ENCODE measurements around the gene RNF207.

The RNF207 gene

DNA sequence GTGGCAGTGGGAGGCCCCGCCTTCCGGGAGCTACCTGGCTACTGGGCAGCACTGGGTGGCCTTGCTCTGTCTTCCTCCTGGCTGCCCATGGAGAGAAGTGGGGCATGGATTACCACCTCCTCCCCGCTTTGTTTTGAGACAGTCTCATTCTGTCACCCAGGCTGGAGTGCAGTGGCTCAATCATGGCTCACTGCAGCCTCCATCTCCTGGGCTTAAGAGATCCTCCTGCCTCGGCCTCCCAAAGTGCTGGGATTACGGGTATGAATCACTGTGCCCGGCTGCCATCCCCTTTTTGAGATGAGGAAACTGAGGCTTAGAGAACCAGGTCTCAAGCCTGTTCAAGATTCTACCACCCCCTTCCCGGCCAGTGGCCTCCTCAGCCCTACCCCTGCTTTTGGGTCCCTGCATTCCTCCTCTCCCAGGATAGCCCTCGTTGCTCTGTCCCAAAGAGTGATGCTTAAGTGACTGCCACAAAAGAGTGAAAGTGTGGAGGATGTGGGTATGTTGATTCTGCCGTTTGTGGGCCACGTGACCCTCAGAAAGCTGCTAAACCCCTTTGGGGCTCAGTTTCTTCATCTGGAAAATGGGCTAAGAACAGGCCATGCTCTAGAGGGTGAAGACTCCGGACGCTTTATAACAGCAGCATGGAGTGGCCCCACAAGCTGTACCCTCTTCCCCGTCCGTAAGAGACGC, 45.9 kb downstream of the RNF207 start:
- DNase-seq = no peak

DNA sequence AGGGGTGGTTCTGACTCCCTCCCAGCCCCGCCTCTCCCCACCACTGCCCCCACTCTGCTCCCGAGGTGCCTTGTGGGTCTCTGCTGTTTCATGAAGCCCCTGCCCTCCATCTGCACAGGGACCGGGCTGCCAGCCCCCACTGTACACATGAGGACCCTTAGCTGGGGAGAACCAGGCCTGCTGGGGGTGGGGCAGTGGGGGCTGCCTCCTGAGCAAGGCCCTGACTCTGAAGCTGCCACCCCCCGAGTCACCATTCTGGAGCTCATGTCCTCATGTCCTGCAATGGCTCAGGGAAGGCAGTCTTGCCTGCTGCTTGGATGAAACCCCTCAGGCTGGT, 46.4 kb downstream of the RNF207 start:
- no peak for DNase-seq

DNA sequence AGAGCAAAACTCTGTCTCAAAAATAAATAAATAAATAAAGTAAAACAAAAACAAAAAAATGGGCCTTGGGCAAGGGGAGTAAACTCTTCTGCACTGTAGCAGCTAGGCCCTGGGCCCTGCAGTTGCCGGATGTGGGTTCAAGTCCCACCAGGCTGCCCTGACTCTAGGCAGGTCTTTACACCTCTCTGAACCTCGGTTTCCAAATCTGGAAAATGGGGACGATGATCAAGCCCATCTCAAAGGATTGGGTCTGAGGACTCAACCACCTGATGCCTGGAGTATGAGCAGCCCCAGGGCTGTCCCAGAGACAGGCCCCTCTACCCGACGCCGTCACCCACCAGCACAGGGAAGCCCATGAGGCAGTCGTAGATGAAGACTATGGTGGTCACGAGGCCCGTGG, 47.5 kb downstream of the RNF207 start:
- no peak for DNase-seq

DNA sequence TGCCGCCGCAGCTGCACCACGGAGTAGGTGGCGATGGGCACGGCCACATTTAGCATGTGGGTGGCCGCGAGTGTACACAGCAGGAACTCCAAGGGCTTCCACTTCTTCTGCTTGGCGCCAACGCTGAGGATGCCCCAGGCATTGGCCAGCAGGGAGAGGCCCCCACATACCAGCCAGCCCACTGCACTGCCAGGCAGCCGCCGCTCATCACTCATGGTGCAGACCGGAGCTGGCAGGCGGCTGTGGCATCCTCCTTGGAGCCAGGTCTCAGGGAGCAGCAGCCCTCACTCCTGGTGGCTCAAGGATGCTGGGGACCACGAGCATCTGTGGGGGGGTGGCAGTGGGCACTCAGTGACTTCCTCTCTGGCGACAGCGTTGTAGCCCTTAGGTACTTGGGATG, 48.8 kb downstream of the RNF207 start:
- DNase-seq = no peak

DNA sequence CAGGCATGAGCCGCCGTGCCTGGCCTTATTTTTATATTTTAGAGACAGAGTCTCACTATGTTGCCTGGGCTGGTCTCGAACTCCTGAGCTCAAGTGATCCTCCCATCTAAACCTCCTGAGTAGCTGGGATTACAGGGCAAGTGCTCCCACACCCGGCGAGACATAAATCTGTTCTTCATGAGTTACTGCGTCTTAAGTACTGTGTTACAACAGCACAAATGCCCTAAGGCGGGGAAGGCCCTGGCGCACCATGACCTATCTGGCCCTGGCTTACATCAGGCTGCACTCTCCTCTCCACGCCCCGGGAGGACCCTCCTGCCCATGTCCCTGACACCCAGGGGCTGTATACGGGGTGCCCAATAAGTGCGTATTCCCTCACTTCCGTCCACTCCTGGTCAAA, 50.7 kb downstream of the RNF207 start:
- DNase-seq = no peak

DNA sequence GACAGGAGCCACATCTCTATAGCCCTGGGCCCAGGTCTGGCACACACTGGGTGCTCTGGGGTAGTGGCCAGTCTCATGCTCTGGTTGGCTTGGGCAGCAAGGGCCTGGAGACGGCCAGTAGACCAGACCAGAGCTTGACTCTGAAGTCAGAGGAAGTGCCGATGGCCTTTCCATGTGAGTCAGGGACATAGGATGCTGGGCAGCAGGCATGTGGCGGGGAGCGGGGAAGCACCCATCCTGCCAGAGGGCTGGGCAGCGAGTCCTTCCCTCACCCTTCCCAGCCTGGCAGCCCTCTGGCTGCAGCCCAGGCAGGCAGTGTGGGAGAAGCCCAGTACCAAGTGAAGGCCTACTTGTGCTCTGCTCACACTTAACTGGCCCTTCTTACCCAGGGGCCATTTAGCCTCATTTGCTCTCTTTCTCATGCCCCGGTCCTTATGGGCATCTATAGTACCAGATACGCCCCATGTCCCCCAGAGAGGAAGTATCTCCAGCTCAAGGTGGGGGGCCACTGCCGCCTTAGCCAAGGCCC, 51.7 kb downstream of the RNF207 start:
- no peak for DNase-seq

DNA sequence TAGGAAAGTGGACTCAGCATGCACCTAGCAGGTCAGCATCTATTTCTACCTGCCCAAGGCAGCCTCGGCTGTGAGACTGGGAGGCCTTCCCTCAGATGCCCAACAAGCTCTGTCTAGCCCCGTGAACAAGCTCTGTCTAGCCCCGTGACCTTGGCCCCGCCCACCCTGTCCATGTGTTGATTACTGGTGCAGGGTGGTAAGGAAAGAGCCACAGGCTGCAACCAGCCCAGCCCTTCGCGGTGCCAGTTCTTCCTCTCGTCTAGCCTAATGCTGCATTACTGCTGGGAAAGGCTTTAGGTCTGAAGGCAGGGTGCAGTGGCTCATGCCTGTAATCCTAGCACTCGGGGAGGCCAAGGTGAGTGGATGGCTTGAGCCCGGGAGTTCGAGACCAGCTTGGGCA, 52.8 kb downstream of the RNF207 start:
- no peak for DNase-seq

DNA sequence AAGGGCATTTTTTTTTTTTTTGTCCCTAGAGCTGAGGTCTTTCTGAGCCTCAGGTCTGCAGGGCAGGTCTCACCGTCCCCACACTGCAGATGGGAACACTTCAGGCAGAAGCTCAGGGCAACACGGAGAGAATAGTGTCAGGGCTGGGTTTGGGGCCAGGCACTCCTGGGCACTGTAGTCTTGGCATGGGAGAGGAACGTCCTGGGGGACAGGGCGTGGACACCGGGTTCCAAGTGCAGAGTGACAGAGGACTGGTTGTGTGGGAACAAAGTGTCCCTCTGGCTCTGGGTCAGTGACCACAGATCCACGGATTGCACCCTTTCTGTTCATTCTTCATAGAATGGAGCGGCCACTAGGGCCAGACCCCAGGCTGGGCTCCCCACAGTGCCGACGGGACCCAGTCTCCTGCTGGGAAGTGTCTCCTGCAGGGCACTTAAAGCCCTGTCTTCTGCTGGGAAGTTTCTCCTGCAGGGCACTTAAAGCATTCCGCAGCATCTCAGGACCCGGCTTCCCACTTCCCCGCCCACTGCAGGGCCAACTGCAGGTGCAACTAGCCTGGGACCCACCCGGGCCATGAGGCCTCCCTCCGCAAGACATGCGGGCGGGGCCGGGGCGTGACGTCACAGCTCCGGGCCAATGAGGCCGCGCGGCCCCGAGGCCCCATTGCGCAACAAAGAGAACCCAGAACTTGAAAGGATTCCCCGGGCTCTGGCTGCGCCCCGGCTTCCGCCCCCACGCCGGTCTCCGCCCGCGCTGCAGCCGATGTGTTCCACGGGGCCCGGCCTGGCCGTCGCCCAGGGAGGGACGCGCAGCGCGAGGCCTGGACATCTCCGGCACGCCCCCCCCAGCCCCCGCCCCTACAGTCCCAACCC, 53.8 kb downstream of the RNF207 start:
- peak; percentile 83 for DNase-seq

DNA sequence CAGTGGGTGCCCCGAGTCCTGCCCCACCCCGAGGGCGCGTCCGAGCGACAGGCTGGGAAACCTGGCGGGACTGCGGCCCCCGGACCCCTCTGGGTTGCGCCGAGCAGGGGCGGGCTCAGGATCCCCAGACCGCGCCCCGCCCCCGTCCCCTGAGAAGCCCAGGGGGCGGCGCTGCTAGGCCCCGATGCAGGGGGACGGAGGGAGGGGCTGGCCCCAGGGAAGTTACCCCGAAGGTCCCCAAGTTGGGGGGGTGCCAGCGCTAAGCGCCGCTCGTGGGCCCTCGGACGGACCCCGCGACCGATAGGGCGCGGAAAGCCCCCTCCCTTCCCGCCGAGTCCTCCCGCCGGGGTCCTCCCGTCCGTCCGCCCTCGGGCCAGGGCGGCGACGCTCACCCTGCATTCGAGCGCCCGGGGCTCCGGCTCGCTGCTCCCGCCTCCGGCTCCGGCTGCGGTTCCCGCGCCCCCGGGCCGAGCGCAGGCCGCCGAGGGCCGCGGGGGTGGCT, 54.6 kb downstream of the RNF207 start:
- no peak for DNase-seq

DNA sequence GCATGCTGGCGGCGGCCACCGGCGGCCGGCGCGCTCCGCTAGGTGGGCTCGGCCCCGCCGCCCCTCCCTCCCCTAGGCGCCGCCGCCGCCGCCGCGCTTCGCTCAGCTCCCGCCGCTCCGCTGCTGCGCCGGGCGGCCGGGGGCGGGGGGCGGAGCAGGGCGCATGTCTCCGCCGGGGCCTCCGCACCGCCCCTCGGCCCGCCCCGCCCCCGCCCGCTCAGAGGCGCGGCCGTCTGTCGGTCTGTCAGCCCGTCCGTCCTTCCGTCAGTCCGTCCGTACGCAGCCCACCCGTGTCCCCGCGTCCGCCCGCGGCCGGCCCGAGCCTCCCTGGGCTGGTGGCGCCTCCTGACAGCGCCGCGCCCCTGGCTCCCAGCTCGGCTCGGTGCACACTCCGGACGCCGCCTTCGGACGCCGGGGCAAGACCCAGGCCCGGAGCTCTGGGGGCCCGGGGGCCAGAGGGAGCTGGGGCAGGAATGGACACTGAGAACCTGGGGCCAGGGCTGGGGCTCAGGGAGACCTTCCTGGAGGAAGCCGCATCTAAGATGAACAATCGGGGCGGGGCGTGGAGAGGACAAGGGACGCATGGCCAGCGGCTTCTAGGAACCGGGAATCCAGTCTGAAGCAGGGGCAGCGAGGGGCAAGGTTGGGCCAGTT, 55.2 kb downstream of the RNF207 start, which contains the start of gene GPR153:
GPR153 (minus strand) TSS at position 138 of the 654 bp plus-strand sequence. CDS start 6,193 bp downstream, outside the sequence.
- peak; percentile 24 for DNase-seq

DNA sequence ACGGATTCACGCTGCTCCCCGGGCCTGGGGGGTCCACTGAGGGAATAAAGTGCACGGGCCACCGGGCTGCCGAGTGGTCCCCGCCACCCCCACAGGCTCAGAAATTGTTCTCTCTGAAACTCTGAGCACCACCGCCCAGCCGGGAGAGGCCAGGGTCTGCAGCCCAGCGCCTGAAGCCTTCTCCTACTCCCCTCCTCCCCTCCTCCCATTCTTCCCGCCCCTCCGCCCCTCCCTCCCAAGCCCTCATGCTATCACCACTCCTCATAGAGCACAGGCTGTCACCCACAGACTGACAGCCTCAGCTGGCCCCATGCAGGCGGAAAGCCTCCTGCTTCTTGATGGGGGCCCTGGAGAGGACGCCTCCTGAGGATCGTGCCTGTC, 55.7 kb downstream of the RNF207 start:
- no peak for DNase-seq

DNA sequence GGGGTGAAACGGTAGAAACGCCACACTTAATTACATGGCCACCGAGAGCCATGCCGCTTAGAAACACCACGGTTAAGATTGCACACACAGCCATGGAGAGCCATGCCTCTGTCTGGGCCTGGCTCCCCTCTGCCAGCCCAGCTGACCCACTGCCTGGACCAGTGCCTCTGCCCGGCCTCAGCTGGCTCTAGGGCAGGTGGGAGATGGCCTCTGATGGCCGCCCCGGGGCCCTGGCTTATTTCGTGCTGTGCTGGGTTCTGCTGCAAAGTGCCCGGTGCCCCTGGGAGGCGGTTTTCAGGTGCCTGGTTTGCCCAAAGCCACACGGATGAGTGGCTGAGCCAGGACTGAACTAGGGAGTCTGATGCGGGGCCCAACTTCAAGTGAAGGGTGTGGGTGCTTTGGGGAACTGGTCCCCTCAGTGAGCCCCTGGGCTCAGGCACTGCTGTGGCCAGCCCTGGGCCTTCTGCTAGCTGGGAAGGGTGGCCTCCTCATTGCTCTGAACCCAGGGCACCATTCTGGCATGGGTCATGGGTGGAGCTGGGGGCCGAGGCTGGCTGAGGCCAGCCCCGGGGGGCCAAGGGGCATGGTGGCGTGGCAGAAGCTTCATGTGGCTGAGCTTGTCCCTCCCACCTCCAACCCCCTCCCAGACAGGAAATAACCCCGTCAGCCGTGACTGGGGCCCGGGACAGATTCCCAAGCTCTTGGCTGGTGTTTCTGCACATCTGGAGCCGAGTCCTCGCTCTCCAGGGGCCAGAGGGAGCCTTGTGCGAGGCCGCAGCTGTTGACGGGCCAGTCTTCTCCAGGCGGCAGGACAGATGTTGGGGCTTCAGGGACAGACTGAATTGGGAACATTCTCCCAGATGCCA, 56.9 kb downstream of the RNF207 start:
- no peak for DNase-seq

DNA sequence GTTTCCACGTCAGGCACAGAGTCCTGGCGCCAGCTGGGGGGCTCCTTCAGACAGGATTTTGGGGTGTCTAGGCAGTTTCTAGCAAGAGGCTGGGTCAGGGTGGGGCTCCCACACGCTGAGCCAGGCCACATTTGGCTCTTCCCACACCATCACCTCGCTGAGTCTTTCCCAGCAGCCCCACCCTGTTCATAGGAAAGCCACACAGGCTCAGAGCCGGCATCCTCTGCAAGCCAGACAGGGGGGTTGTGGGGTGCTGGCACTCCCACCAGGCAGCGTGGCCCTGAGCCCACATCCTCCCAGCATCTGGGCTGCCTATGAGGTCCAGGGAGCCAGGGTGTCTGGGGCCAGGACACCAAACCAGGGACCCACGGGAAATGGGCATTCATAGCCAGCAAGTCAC, 57.8 kb downstream of the RNF207 start:
- no peak for DNase-seq

DNA sequence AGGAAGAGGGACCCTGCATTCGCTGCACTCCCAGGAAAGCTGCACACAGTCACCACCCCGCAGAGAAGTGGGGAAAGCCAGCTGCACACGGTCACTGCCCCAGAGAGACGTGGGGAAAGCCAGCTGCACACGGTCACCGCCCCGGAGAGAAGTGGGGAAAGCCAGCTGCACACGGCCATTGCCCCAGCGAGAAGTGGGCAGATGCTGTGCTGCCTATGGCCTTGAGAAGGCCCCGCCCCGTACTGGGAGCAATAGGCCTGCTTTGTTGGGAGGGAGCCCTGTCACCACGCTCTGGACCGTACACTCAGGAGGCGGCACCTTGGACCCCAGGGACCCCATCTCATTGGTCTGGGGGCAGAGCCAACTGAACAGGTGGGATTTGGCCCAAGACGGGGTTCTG, 59.2 kb downstream of the RNF207 start:
- no peak for DNase-seq

DNA sequence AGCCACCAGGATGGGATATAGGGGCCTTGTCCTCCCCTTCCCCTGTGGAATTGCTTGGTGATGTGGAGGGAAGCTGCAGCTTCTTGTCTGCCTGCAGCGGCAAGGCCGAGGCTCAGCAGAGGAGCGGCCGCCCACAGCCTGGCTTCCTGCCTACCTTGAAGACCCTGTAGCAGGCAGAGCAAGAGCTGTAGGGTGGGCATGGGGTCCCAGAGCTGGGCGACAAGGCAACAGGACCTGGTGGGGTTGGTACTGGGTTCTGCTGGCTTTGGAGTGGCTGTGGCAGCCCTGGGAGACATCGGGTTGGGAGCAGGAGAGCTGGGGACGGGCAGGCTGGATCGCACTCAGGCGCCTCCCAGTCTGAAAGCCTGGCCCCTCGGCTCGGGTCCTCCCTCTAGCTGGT, 60.7 kb downstream of the RNF207 start:
- DNase-seq = no peak

DNA sequence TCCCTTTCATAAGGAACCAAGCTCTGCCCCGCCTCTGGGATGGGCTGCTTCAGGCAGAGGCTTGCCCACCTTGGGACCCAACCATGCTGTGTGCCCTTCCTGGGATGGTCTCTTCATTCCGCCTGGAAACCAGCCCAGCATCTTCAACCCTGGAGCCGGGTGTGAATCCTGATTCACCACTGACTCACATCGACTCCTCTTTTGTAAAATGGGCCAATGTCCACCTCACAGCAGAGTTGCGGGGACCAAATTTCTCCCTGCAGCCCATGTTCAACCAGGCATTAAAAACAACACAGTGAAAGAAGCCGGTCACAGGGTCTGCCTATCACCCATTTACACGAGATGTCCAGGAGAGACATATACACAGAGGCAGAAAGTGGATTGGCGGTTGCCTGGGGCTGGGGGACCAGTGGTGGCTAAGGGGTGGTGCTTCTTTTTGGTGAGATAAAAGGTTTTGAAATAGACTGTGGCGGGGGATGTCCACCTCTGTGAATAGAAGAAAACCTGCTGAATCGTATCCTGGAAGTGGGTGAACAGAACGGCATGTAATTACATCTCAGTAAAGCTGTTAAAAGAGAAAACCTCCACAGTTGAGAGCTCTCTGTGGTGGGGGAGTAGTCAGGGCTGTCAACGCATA, 61.9 kb downstream of the RNF207 start:
- DNase-seq = no peak

DNA sequence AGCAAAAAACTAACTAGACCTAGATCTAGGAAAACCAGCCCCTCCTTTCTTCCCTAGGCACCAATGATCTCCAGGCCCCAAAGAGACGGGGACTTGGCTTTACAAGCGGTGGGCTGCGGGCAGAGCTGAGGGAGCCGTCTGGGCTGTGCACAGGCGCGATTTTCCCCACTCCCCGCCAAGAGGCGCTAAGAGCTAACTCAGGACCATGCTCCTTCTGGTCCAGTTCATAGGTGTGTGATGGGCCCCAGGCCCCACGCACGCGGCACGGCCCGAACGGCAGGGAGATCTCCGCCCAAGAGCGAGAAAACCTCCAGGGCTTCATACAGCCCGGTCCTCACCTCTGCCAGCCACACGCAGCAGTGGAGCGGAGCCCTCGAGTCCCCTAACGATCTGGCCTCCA, 62.5 kb downstream of the RNF207 start:
- no peak for DNase-seq

DNA sequence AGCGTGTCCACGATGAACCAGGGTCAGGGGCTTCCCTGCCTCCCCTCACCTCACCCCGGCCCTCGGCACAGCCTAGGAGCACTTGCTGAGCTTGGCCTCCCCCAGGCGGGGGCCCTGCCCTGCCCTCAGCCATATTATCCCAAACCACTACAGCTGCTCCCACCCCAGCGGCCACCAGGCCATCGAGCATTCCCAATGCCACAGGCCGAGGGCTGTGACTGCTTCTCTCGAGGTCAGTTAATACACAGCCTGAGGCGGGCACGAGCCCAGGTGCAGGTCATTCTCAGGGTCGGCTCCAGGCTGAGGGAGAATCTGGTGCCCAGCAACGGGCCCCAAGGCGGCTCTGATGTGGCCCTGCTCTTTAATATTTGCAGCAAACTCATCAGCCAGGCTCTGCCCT, 63.4 kb downstream of the RNF207 start:
- DNase-seq = no peak

DNA sequence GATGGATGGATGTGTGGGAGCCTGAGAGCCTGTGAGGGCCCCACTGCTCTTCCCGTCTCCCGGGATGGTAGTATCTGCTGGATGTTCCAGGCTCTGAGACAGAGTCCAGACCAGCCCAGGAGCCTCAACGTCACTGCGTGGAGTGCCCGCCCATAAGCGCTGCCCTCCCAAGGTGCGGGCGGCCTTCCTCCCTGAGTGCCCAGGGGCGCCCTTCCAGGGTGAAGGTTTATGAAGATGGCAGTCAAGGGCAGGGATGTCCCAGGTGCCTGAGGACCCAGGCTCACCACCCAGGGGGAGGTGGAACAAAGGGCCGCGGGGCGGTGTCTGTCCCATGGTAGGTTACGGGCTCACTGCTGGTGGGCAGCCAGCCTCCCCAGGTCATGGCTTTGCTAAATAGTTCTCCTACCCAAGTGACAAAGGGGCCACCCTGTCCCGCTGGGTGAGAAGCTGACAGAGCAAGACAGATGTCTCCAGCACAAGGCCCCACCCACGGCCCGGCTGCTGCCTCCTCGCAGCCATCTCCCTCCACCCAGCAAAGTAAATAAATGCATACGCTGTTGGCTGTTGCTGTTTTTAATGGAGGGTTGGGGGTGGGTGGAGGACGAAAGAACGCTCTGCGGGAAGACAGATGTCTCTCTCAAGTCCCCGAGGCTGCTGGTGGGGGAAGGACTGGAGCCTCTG, 63.9 kb downstream of the RNF207 start:
- no peak for DNase-seq

DNA sequence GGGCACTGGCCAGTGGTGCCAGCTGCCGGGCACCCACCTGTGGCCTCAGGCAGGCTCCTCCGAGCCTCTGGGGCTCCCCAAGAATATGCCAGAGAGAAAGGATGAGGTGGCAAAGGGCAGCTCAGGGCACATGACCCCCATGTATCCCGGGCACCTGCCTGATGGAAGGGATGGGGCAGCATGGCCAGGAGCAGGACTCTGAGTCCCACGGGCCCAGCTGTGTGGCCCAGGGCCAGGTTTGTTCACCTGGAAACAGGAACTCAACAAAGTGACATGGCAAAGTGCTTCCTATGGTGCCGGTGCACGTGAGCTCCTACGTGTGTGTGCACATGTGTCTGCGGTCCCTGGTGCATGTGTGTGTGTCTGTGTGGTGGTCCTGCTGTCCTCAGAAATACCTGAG, 64.5 kb downstream of the RNF207 start:
- no peak for DNase-seq

Measured in CD4-positive, alpha-beta T cell treated with Interleukin-15 for 1 hour (primary cell).